Retina (tissue), 1 donor: ENCODE data around the gene CALML3.
"Not testable (repeated sequence)": the region's sequence is repeated elsewhere in the genome, so short reads cannot be mapped to it uniquely, and the experiment has no call there.

Source experiments
- DNase-seq: peaks from one replicate; pipeline ENCODE4 v3.0.0-alpha.2; 2016

CALML3 gene

GRCh38 chr10:5524641-5525560 is at the start of gene CALML3:
TSS of gene CALML3 (plus strand) at chr10:5524961. CDS start at chr10:5525086, 125 bp downstream.
- DNase-seq = no peak

DNA sequence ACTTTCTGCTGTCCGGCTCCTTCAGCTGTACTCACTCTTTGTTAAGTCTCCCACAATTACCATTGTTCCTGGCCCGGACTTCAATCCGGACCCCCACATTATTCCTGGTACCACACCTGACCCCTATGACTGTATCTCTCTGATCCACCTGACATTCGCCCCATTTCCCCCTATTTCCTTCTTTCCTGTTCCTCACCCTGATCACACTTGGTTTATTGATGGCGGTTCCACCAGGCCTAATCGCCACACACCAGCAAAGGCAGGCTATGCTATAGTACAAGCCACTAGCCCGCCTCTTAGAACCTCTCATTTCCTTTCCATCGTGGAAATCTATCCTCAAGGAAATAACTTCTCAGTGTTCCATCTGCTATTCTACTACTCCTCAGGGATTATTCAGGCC is 49.7 kb upstream of the CALML3 start:
- not testable (repeated sequence) for DNase-seq

DNA sequence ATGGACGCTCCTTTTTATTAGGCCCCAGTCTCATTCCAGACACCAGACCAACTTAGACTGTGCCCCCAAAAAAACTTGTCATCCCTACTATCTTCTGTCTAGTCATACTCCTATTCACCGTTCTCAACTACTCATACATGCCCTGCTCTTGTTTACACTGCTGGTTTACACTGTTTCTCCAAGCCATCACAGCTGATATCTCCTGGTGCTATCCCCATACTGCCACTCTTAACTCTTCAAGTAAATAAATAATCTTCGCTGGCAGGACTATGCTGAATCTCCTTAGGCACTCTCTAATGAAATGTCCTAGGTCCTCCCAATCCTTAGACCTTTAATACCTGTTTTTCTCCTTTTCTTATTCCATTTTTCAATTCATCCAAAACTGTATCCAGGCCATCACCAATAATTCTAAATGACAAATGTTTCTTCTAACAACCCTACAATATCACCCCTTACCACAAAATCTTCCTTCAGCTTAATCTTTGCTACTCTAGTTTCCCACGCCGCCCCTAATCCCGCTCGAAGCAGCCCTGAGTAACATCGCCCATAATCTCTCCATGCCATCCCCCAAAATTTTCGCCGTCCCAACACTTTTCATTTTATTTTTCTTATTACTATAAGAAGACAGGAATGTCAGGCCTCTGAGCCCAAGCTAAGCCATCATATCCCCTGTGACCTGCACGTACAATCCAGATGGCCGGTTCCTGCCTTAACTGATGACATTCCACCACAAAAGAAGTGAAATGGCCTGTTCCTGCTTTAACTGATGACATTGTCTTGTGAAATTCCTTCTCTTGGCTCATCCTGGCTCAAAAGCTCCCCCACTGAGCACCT is 48.6 kb upstream of the CALML3 start:
- not testable (repeated sequence) for DNase-seq

DNA sequence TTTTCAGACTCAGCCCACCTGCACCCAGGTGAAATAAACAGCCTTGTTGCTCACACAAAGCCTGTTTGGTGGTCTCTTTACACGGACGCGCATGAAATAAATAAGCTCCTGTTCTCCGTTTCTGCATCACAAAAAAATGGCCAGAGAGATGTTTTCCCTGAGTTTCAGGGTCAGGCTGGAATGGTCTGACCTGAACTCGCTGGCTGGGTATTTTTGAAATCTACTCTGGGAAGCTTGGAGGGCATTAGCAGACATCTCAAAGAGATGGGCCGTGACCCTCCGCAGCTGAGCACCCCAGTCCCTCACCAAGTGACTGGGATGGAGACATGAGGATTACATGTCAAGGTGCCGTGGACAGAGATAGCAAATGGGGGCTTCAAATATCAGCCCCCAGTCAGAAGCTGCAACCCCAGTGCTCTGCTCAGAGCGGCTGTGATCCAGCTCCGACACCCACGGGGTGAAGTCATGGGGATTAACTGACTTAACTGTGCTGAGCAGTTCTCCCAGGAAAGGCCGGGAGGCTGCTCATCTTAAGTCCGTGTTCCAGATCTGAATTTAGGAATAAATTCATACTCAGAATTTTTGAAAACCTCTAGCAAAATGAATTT is 47.7 kb upstream of the CALML3 start:
- DNase-seq = no peak

DNA sequence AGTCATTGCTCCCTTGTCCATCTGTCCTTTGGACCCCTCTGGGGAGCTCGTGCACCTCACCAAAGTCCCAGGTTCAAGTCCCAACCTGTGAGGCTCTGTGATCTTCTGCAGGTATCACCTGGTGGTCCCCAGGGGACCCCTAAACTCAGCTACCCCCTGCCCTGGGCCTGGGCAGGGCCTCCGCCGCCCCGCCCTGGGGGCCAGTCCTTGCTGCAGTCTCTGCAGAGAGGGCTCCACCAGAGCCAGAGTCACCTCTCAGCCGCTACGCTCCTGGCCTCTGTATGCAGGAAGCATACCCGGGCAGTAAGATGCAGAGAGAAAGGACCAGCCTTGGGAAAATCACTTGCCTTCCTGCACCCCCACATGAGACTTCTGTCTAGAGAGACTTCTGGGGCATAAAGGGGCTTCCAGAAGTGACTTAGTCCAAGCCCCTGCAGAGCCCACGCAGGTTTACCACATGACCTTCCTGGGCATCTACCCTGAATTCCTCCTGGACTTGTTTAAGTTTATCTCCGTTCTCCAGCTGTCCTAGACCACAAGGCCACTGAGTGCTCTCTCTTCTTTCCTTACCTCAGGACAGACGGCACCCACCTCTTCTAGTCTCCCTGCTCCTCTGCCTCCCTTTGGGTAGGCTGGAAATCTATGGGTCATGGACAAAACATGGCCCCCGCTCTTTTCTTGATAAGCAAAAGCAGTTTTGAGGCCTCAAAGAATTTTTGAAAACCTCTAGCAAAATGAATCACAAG is 46.6 kb upstream of the CALML3 start:
- DNase-seq = no peak

GRCh38 chr10:5478694-5479305 is 46.0 kb upstream of the CALML3 start:
- no peak for DNase-seq

DNA sequence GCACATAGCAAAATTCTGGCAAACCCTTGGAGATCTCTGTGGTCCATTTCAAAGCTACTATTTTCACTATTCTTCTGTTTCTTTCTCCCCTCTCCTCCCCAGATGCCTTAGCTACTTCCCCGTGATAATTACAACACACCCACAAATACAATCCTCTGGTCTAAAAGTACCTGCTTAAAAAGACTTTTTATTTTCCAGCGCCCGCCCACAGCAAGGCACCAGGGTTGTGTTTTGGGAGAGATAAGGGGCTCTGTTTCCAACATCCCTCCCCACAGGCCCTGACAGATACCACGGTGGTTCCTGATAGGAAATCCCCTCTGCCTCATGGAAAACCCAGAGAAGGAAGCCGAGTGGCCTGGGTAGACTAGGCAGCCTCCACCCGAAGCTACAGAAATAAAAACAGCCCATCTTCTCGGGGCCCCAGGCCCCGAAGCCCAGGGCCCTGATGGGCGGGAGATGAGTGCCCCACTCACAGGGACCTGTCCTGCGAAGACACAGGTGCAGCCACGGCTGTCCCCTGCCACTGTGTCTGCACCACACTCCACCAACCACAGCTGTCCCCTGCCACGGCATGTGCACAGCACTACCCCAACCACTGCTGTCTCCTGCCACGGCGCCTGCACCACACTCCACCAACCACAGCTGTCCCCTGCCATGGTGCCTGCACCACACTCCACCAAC is 45.1 kb upstream of the CALML3 start:
- DNase-seq = no peak

DNA sequence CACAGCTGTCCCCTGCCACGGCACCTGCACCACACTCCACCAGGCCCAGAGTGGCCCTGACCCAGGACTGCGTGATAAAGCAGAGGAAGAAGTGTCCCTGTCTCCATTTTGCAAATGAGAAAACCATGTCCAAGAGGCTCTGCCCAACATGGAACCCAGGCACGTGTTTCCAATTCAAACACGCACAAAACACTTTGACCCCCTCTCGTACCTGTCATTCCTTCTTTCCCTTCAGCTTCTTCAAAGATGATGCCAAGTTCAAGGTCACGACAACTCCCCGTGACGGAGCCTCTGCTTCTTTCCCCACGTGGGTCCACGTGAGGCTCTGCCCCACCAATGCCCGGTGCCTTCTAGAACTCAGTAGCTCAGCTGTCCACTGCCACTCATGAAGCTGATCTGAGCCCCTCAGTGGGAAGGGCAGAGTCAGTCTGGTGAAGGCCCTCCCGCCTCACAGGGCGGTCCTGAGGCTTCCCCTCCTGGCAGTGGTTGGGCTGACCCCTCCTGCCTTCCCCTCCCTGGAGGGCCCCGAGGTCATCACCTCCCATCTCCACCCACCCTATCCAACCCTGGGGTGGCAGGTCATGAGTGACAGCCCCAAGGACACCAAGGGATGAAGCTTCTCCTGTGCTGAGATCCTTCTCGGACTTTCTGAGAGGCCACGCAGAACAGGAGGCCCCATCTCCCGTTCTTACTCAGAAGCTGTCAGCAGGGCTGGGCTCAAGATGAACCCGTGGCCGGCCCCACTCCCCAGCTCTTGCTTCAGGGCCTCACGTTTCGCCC is 44.4 kb upstream of the CALML3 start:
- no peak for DNase-seq

DNA sequence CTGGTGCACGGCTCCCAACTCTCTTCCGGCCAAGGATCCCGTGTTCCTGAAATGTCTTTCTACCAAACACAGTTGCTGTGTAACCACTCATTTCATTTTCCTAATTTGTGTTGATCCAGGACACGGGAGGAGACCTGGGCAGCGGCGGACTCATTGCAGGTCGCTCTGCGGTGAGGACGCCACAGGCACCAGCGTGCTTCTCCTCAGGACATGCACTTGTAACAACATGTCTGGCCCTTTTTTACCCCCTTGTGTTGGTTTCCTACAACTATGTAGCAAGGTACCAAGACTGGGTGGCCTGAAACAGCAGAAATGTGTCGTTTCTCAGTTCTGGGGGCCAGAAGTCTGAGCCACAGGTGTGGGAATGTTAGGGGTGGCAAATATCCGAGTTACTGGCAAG is 43.6 kb upstream of the CALML3 start:
- no peak for DNase-seq

- DNase-seq = no peak
Observed at GRCh38 chr10:5482016-5482415, 42.7 kb upstream of the CALML3 start.

DNA sequence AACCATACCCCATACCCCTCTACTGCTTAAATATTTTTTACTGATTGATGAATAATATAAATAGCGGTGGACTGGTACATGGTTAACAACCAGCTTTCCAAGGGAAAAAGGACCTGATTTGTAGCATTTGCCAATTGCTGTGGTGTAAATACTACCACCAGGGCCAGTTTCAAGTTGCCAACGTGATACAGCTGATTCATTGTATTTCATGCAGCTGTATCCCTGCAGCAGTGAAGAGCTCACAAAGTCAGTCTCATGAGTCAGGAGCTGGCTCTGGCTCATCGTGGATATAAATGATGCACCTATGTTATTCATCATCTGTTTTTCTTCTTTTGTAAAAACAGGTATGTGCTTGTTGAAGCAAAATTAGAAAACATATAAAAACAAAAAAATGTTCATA is 40.6 kb upstream of the CALML3 start:
- no peak for DNase-seq

GRCh38 chr10:5485290-5485689 is 39.5 kb upstream of the CALML3 start:
- DNase-seq = no peak

GRCh38 chr10:5485948-5486852 is 38.6 kb upstream of the CALML3 start:
- DNase-seq = peak; percentile 23

DNA sequence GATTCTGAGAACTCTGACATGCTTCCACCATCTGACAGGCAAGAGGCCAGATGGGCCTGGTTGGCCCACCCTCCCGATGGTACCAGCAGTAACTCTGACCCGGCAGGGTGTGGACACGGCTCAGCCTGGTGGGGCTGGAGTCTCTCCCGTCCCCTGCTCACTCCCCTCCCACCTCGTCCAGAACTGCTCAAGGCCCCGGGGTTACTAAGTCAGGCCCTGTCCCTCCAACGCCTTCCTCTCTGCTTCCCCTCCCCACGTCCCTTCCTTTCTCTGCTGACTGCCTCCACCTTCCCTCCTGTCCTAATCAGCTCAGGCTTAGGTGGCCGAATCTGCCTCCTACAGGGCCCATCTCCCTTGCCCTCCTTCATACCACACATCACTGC is 37.9 kb upstream of the CALML3 start:
- DNase-seq = no peak

- no peak for DNase-seq
Observed at GRCh38 chr10:5488272-5489161, 36.2 kb upstream of the CALML3 start.

GRCh38 chr10:5490032-5490431 is 34.7 kb upstream of the CALML3 start:
- DNase-seq = no peak

GRCh38 chr10:5490698-5491464 is 33.9 kb upstream of the CALML3 start:
- no peak for DNase-seq

GRCh38 chr10:5491477-5491876 is 33.3 kb upstream of the CALML3 start:
- DNase-seq = no peak
